PC-3 (cell line): ENCODE data around the gene HNRNPC. TPM values are rescaled to one million over a fixed set of nuclear protein-coding genes. Genes with fewer than 3 reads are reported as not detected.

Experiments
- ATAC-seq: fragments of 200-7000 bp; cut with Tn5 transposase; 2 replicates; pipeline ENCODE4 v1.9.1; 2020; ENCODE audit warnings: mild to moderate bottlenecking, moderate library complexity
- BruUV-seq: library from RNA; stranded (reverse); fragments of 400-500 nt; replicated peaks from 2 replicates; lab custom pipeline; 2021; lab: Mats Ljungman, UMichigan
- CTCF ChIA-PET: fragments of 300-600 bp; sonication (Branson Sonifier 250); formaldehyde crosslinking; loops from one replicate; lab custom pipeline; 2022; ENCODE audit warnings: antibody characterized with exemption; lab: Charles Lee
- POLR2A ChIA-PET: fragments of 300-600 bp; sonication (Branson Sonifier 250); formaldehyde crosslinking; loops from one replicate; lab custom pipeline; 2022; ENCODE audit warnings: antibody characterized with exemption; ENCODE audit not compliant: unreplicated experiment; lab: Charles Lee
- DNase-seq: peaks from one replicate; pipeline ENCODE4 v3.0.0-alpha.2; 2015
- H2AFZ ChIP-seq: fragments of 300-600 bp; sonication (generic); 2 replicates; pipeline ENCODE4 v1.6.0; 2016; ENCODE audit warnings: antibody characterized with exemption, low read length
- H3F3A ChIP-seq: fragments of 300-600 bp; sonication (generic); one replicate; pipeline ENCODE4 v1.6.0; 2017; ENCODE audit warnings: antibody characterized with exemption, low read length, control low read depth, mild to moderate bottlenecking; ENCODE audit not compliant: unreplicated experiment
- H3K27ac ChIP-seq: fragments of 300-600 bp; sonication (generic); 2 replicates; pipeline ENCODE4 v1.5.1; 2016; ENCODE audit warnings: mild to moderate bottlenecking, low read length
- H3K27me3 ChIP-seq: fragments of 300-600 bp; sonication (generic); 2 replicates; pipeline ENCODE4 v1.6.1; 2016; ENCODE audit warnings: low read length, mixed read lengths
- H3K36me3 ChIP-seq: fragments of 300-600 bp; sonication (generic); 2 replicates; pipeline ENCODE4 v1.6.1; 2016; ENCODE audit warnings: low read depth, mixed run types, low read length, mixed read lengths
- H3K4me1 ChIP-seq: fragments of 300-600 bp; sonication (generic); 2 replicates; pipeline ENCODE4 v1.5.1; 2016; ENCODE audit warnings: low read length; ENCODE audit not compliant: insufficient read depth
- H3K4me2 ChIP-seq: fragments of 300-600 bp; sonication (generic); 2 replicates; pipeline ENCODE4 v1.6.0; 2016; ENCODE audit warnings: low read length
- H3K4me3 ChIP-seq: fragments of 300-600 bp; sonication (generic); 2 replicates; pipeline ENCODE4 v1.5.1; 2016; ENCODE audit warnings: mild to moderate bottlenecking, low read length, mixed read lengths
- H3K79me2 ChIP-seq: fragments of 300-600 bp; sonication (generic); 2 replicates; pipeline ENCODE4 v1.6.1; 2017; ENCODE audit warnings: low read length, mixed read lengths
- H3K9ac ChIP-seq: fragments of 300-600 bp; sonication (generic); 2 replicates; pipeline ENCODE4 v1.6.0; 2016; ENCODE audit warnings: mild to moderate bottlenecking, low read length
- H3K9me2 ChIP-seq: fragments of 300-600 bp; sonication (generic); replicated peaks from 2 replicates; pipeline ENCODE4 v1.6.1; 2016; ENCODE audit warnings: mixed run types, low read length, mixed read lengths
- H3K9me3 ChIP-seq: fragments of 300-600 bp; sonication (generic); 2 replicates; pipeline ENCODE4 v1.6.1; 2016; ENCODE audit warnings: low read length, mixed read lengths
- H4K20me1 ChIP-seq: fragments of 300-600 bp; sonication (generic); 2 replicates; pipeline ENCODE4 v1.6.1; 2016; ENCODE audit warnings: low read length, mixed read lengths
- CTCF ChIP-seq: fragments of 300-600 bp; sonication (generic); conservative IDR thresholded peaks from 2 replicates; pipeline ENCODE4 v1.5.1; 2017; ENCODE audit warnings: antibody characterized with exemption, low read depth, mild to moderate bottlenecking, low read length
- EZH2 ChIP-seq: fragments of 300-600 bp; sonication (generic); IDR thresholded peaks from one replicate; pipeline ENCODE4 v1.6.1; 2017; ENCODE audit warnings: antibody characterized with exemption, mild to moderate bottlenecking, low read length; ENCODE audit not compliant: unreplicated experiment
- EZH2phosphoT487 ChIP-seq: fragments of 300-600 bp; sonication (generic); IDR thresholded peaks from 2 replicates; pipeline ENCODE4 v1.6.1; 2018; ENCODE audit warnings: mild to moderate bottlenecking, antibody characterized with exemption, low read length, borderline replicate concordance
- intact Hi-C: fragments of 100-400 bp; cut with micrococcal nuclease; formaldehyde crosslinking; loops from 2 replicates; pipeline ENCODE4 v1.9.0; 2023
- total RNA-seq: library from RNA; depleted of rRNA; stranded (reverse); fragments of >200 nt; gene quantifications from 2 replicates; pipeline ENCODE4 v1.2.3, GENCODE V29; 2014

The HNRNPC gene
- total RNA-seq, 1 experiment from 2014 or later: 682 TPM

- peaks cover 34% of the 10 kb centered on the region for H3K4me1 ChIP-seq
- H3K9ac ChIP-seq: peak overlapping the region; percentile 98
- H3K79me2 ChIP-seq: peaks cover 56% of the 10 kb centered on the region
- BruUV-seq: TSS peak; percentile 60
- H3K4me3 ChIP-seq: peak overlapping the region; percentile 97
- H3K36me3 ChIP-seq: peaks cover 43% of the 10 kb centered on the region
- peaks cover 52% of the 10 kb centered on the region for H4K20me1 ChIP-seq
- ATAC-seq (no peak), DNase-seq (peak; percentile 43)
- peak overlapping the region; percentile 94 for H3K4me2 ChIP-seq
- H2AFZ ChIP-seq: no peak overlapping the region
- no peaks in the 10 kb centered on the region for H3K9me2 ChIP-seq
- no peaks in the 10 kb centered on the region for H3K9me3 ChIP-seq
- H3K27ac ChIP-seq: peak overlapping the region; percentile 46
- POLR2A ChIA-PET: no interaction called here
- CTCF ChIA-PET: no interaction called here
- H3F3A ChIP-seq: peaks cover 28% of the 10 kb centered on the region
- TF ChIP-seq EZH2 (no peak), CTCF (no peak), EZH2phosphoT487 (no peak)
- intact Hi-C loops: loop anchor here (10.0 kb wide), 1 partner anchor 116 kb away; the partner anchor contains the start of gene SUPT16H
- no peaks in the 10 kb centered on the region for H3K27me3 ChIP-seq
Measured at GRCh38 chr14:21268617-21269251, 508 bp downstream of the HNRNPC start.

DNA sequence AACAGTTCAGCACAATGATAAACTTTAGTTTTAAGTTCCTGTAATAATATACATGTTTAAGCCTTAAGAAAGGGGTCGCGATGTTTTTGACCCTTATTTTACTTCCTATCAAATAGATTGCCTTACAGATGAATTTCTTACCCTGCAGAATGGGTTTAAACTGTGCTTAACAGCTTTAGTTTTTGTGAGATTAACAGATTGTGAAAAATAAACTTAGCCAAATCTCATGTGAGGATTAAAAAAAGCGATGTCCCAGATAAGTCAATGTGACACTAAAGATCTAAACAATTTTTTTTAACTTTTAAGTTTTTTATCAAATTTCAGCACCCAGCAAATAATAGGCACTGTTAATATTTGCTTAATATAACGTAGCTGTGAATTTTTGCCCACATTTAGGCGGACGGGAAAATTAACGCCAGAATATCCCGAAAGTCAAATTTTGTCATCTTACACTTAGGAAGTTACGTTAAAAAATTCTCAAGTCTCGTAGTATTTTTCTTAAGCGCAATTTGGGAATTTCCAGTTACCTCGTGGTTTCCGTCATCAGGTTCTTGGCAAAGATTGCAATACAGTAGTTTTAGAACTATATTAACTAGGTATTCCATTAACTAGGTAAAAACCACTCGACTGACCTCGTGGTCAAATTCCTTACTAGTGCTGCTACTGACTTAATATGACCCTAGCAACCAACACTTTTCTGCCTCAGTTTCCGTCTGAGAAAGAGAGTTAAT, 1.2 kb downstream of the HNRNPC start:
- Histone ChIP-seq H3F3A (peaks cover 28% of the 10 kb centered on the region), H3K4me2 (peak overlapping the region; percentile 94), H3K36me3 (peaks cover 50% of the 10 kb centered on the region), H3K27me3 (no peaks in the 10 kb centered on the region), H2AFZ (no peak overlapping the region), H4K20me1 (peaks cover 59% of the 10 kb centered on the region), H3K4me3 (peak overlapping the region; percentile 97), H3K4me1 (peaks cover 40% of the 10 kb centered on the region), H3K27ac (peak overlapping the region; percentile 46), H3K9ac (peak overlapping the region; percentile 98), H3K79me2 (peaks cover 63% of the 10 kb centered on the region), H3K9me2 (no peaks in the 10 kb centered on the region), H3K9me3 (no peaks in the 10 kb centered on the region)
- BruUV-seq: no TSS peak
- TF ChIP-seq EZH2: no peak
- no peak for TF ChIP-seq EZH2phosphoT487
- TF ChIP-seq CTCF: no peak
- DNase-seq (peak; percentile 17), ATAC-seq (no peak)
- ChIA-PET CTCF (no interaction called here), POLR2A (no interaction called here)
- intact Hi-C loops: loop anchor here (10.0 kb wide), 1 partner anchor 117 kb away; the partner anchor contains the start of gene SUPT16H
